ENCODE data around the gene YWHAG.
A peak's percentile ranks its signal among the peaks of the same experiment; 100 is the strongest.
"Not testable (repeated sequence)": the region's sequence is repeated elsewhere in the genome, so short reads cannot be mapped to it uniquely, and the experiment has no call there.

Gene YWHAG

DNA sequence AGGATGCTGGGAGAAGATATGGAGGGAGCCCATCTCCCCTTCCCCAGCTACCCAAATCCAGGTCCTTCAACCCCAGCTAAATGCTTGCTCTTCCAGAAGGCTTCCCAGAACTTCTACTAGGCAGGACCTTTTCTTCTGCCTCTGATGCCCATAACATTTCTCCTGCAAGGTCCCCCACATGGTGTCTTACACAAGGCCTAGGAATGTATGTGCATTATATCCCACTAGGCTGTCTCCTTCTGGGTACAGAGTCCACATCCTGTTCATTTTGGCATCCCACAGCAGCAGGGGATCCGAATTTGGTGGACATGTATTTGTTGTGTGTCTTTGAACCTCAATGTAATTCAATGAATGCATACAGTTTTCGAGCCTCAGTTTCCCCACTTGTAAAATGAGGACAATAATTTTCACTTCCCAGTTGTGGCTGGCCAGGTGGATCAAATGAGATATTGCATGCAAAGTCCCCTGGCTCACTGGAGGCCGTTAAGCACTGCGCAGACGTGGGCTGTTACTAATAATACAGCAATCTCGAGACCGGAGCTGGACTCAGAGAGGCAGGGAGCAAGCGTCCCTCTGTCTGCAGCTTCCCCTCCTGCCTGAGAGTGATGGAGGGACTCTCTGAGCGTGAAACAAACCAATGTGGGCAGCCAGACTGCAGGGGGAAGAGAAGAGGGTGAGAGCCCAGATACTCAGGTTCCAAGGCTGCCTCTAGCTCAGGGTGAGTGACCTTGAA lies 18.6 kb upstream of the YWHAG start:
- DNase-seq, result no peak

DNA sequence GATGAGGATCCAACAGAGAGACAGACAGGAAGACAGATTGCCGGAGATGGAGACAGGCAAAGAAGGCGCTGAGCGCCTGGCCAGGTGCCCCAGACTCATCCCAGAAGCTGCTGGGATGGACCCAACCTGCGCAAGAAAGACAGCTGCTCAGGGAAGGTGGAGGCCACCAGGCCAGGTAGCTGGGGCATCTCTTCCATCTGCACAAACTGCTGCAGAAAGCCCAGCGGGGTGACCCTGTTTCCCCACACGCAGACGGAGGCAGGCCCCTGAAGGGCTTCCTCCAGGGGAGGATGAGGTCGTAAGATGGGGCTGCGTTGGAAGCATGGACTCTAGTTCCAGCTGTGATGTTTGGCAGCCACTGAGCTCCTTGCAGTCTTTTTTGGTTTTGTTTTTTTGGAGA lies 16.5 kb upstream of the YWHAG start:
- DNase-seq, result no peak

DNA sequence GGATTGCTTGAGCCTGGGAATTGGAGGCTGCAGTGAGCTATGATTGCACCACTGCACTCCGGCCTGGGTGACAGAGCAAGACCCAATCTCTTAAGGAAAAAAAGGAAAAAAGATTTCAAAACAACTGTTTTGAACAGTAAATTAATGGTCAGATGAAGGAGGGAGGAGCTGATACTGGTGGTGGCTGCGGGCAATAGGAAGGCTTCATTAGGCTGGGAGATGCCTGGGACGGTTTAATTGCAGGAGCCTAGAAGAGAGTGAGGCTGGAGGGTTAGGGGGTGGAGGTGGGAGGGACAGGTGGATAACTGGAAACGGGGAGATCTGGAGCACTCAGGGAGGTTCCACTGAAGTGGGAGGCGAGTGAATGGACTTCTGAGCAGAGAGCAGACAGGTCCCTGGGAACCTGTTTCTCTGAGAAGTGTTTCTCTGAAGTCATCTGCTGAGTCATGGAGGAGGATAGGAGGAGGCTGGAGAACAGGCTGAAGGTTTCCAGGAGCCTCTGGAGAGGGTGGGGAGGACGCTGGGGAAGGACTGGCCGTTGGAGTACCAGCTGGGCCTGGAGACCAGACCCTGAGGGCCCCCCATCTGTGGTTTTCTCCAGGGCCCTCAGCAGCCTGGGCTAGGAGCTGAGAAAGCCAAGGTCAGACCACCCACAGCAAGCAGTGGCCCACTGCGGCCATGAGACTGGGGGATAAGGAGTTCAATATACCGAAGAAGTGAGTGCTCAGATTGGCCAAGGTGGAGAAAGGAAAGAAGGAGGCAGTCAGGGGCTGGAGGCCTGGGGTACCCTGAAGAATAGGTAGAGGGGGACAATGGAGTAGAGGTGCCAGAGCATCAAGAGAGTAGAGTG lies 14.4 kb upstream of the YWHAG start:
- DNase-seq, result no peak

DNA sequence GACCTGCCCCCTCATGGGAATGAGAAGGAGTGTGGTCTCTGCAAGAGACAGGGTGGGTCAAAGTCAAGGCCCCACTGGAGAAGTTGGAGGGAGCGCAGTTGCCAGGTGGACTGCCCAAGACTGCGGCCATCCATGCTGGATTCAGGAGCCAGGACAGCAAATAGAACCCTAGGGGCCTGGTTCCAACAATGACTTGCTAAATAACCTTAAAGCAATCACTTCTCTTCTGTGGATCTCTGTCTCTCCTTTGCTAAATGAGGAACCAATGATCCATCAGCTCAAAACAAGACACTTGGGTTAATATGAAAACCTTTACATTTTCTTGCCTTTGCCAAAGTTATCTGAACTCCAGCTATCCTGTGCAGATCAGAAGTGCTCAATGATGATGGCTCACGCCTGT lies 12.6 kb upstream of the YWHAG start:
- DNase-seq, result no peak

DNA sequence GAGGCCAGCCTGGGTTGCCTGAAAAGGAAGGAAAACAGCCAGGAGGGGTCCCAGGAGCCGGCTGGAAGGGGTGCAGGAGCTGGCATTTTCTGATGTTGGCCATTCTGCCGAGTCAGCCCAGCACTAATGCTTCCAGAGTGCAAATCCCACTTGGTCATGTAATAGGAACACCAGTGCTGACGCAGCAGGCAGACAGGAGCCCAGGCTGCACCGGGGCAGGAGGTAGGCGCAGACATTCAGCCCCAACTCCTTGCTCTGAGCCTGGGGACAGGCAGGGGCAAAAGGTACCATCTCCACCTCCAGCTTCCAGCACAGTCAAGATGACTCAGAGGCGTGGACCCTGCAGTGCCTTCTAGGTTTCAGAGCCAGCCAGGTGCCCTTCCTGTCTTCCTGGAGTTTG lies 10.2 kb upstream of the YWHAG start:
- DNase-seq, result no peak

DNA sequence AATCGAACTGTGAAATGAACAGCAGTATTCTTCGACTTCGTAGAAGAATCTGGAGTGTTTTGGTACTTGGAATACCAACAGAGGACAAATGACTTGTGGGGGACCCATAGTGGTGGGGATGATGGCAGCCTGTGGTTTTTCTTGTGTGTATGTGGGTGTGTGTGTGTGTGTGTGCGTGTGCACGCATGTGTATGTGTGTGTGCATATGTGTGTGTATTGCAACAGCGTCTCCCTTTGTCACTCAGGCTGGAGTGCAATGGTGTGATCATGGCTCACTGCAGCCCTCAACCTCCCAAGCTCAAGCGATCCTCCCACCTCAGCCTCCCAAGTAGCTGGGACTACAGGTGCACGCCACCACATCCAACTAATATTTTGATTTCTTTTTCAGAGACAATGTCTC lies 9.4 kb upstream of the YWHAG start:
- no peak for DNase-seq

DNA sequence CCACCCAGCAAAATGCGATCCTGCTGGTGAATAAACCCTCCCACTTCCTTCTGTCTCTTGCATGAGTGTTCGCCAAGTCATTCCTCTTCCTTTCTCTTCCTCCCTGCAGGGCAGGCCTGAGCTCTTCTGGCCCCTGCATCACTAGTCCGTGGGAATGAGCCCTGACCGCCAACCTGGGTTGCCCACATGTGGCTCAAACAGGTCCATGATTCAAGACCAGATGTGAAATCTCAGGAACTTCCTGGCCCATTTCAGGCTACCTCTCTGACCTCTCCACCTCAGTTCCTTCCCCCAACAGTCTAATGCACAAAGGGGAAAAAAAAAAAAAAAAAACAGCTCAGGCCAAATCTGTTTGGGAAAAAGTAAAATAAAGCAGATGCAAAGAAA lies 5.4 kb upstream of the YWHAG start:
- DNase-seq, result peak; percentile 25

DNA sequence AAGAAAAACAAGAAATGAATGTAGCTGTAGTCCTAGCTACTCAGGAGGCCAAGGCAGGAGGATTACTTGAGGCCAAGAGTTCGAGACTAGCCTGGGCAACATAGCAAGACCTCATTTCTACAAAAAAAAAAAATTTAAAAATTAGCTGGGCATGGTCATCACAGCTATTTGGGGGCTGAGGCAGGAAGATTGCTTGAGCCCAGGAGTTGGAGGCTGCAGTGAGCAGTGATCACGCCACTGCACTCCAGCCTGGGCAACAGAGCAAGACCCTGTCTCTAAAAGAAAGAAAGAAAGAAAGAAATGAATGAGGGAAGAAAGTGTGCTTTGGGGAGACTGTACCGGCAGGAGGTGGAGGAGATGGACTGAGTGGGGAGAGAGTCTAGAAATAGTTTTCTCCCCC lies 5.0 kb upstream of the YWHAG start:
- not testable (repeated sequence) for DNase-seq

DNA sequence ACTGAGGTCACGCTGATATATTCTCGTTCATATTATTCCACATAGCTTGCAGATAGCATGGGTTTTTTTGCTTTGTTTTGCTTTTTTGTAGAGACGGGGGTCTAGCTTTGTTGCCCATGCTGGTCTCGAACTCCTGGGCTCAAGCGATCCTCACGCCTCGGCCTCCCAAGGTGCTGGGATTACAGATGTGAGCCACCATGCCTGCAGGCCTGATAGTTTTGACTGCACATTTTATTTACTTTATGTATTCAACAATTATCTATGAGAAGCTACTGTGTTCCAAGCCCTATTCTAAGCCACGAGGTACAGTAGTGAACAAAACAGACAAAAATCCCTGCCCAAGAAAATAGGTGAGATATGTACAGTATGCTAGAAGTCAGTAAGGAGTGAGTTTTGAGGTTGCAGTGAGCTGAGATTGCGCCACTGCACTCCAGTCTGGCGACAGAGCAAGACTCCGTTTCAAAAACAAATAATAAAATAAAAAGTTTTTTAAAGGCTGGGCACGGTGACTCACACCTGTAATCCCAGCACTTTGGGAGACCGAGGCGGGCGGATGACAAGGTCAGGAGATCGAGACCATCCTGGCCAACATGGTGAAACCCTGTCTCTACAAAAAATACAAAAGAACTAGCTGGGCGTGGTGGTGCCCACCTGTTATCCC lies 1.3 kb upstream of the YWHAG start:
- no peak for DNase-seq

DNA sequence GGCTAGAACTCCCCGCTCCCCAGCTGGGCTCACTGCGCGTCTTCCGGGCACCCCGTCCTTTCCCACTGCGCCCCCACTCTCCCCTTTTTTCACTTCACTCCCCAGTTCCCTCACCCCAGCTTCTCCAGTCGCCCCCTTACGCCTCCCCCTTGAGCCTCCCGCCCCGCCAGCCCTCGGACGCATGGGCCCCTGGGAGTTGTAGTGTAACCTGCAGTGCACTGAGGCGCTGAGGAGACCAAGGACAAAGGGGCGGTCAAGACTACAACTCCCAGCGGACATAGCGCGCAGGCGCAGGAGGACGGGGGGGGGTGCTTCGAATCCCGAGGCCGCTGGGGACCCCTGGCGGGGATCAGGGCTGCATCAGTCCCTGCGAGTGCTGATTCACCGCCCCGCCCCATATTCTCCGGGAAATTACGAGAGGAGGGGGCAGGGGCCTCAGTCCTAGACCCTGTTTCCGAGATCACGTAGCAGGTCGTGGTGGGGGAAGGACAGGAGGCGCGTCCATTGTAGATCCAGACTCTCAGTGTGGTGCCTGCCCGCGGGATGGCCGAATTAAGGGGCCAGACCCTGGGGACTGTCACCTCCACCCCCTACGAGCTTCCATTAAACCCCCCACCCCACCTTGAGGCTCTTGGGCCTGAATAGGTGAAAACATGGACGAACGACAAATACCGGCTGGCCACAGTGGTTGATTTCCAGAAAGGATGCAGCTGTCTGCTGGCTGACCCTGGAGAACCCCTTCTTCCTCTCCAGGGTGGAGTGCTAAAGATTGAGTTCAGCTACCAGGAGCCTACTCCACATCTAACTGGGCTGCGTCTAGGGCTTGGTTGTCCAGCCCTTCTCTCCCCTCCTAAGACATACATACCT lies 553 bp upstream of the YWHAG start:
- DNase-seq, result peak; percentile 98

DNA sequence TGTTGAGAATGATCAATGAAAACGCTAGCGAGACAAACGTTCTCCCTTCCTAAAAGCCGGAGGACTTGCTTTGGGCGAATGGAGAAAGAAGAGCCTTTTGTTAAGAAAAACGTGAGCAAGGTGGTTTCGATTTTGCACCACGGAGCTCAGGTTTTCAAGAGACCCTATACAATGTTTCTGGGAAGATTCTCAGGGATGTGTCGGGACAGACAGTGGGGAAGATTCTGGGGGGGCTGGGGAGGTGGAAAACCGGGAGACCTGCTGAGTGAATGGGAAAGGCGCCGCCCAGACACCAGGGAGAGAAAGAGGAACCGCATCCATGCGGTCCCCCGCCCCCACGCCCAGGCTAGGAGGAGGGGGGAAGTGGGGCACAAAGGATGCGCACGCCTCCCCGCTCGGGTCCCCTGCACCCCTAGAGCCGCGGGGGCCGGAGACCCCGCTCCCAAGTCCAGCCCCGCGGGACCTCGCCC lies 745 bp downstream of the YWHAG start:
- peak; percentile 46 for DNase-seq

DNA sequence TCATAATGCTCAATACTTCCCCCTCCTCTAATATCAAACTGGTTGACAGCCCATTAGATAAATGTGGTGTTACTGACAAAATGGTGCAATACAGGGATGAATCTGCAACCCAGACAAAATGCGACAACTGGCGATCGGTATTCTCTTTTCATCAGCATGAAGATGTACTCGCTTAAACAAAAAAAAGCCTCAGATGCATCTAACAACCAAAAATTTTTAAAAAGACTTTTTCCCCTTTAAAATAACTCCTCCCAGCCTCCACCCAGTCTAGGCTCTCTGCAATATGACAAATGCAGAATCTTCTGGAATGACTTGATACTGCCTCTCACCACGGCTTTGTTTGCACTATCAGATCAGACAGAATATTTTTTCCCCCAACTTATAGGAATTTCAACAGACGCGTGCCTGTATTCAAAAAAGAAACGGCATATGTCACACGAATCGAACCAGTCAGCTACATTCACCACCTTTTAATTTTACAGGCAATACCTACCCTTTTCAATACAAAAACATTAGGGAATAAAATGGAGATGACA lies 1.2 kb downstream of the YWHAG start:
- DNase-seq, result no peak

DNA sequence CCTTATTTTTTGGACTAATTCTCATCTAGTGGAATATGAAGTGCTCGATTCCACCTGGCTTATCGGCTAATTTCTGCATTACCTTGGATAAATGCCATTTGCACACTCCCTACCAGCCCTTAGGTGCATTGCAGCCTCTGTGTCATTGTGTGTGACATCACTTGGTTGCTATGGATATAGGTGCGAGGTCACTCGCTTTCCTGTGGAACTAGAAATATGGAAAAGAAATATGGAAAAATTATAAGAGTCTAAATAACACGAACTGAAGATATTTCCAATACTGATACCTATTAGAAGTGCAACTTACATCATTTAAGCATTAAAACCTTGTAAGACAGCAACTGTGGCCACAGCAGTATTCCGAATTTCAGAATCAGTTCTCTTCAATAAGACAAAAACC lies 2.0 kb downstream of the YWHAG start:
- no peak for DNase-seq

DNA sequence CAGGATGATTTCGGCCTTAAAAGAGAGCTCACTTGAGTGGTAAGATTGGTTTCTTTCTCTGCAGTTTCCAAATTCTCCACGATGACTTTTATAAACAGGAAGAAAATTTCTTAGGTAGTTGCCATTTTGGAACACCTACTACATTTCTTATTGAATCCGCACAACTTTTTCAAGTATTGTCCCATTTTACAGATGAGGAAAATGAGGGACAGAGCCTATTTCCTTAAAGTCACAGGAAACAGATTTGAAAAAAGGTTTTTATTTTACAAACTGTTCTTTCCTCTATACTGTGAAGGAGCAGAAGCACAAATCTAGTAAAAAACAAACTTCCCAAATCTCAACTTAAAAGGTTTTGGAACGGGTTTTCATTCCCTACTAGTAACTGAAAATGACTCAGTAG lies 2.7 kb downstream of the YWHAG start:
- no peak for DNase-seq

DNA sequence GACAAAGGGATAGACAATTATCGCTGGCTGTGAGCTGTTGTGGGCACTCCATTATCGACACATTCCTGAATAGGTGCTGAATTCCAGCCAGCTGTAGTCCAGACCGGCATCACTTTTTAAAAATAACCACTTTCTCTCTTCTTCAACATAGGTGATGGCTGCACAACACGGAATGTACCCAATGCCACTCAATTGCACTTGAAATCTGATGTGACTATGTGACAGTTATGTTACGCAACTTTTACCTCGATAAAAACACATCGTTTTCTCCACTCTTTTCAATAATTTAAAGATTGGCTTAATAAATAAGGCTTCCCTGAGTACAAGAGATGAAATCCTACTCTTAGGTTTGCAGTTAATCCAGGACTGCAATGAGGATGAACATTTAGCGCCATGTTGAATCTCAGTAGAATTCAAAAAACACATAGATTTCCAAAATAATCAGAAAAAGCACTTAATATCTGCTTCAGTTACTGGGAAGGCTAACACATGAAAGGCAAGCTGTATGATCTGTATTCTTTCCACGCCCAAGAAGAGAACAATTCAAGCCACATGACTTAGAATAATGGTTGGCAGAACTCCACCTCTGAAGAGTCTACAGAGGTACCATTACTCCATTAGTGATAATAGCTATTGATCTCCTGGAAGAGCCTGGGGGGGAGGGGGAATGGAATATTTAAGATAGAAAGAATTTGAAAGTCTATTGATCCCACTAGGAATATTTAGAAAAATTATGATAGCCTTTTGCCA lies 3.6 kb downstream of the YWHAG start:
- no peak for DNase-seq

DNA sequence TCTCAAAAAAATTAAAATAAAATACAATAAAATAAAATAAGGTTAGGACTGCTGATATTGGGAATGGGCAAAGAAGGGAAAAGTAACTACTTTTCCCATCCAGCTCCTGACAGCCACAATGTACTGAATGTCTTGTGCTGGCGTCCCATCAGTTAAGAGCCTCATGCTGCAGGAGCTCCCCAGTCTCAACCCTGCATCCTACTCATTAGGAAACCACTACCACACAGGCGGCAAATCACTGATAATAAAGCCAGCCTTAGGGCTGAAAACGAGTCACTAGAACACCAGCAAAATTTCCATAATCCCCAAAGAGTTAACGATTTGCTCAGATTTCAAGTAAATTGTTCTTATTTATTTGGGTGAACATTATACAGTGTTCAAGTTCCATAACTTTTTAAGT lies 4.3 kb downstream of the YWHAG start:
- DNase-seq, result no peak

DNA sequence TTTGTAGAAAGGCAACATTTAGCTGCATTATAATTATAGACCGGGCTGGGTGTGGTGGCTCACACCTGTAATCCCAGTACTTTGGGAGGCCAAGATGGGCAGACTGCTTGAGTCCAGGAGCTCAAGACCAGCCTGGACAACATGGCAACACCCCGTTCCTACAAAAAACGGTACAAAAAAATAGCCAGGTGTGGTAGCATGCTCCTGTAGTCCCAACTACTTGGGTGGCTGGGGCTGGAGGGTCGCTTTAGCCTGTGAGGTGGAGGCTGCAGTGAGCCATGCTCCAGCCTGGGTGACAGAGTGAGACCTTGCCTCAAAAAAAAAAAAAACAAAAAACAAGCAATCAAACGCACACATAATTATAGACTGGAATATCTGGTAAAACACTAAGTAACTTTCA lies 5.0 kb downstream of the YWHAG start:
- DNase-seq, result no peak

DNA sequence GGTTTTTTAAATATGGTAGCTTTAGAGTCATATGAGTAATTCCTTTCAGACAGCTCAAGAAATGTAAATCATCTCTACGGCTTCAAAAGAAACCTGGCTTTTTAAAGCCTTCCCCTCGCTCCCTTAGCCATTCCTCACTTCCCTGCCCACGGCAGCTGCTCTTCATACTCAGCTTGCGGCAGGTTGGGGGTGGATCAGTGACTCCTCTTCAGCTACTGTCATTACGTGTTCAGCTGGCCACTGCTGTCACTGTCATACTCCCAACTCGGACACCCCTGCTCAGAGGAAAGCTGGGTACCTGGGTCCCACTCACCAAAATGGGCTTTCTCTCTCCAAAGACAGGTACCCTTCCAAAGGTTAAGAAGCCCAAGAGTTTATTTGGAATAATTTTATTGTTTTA lies 6.6 kb downstream of the YWHAG start:
- no peak for DNase-seq

DNA sequence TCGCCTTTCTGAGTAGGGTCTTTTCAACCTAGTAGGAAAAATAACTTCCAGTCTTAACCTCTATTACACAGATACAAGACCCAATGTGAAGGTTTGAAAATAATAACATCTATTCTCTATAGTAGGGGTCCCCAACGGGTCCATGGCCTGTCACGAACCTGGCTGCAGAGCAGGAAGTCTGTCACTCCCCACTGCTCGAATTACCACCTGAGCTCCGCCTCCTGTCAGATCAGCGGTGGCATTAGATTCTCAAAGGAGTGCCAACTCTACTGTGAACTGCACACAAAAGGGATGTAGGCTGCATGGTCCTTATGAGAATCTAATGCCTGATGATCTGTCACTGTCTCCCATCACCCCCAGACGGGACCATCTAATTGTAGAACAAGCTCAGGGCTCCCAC lies 7.4 kb downstream of the YWHAG start:
- no peak for DNase-seq

DNA sequence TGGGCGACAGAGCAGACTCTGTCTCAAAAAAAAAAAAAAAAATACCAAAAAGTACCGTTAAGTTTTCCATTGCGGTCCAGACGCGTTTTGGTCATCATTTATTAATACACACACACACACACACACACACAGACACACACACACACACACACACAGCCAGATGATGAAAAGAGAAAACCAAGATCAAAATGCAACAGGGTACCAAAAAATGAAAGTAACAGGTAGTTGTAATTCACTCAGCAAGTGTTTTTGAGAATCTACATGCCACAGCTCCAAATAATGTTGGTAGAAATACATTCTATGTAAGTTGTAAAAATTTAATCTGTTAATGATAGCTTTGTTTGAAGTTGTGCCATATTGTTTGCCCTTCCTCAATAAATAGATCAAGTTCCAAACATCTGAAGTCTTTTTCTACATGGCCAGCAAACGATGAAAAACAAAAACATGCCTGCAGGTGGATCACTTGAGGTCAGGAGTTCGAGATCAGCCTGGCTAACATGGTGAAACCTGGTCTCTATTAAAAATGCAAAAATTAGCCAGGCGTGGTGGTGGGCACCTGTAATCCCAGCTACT lies 9.4 kb downstream of the YWHAG start:
- no peak for DNase-seq

DNA sequence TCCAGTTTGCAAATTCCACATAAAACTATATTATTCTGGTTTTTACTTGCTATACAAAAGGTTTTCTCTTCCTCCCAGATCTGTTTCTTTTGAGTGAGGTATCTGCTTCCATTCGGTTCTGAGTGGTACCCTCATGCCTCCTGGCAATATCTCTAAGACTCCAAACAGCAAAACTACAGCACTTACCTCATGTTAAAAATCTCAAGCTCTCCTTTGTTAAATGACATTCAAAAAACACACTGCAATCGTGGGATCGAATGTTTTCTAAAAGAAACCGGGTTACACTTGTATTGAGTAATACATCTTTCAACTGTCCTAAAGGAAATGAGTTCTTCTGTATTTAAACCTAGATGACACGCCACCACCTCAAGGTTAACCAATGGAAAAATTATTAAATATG lies 11.1 kb downstream of the YWHAG start:
- DNase-seq, result no peak

DNA sequence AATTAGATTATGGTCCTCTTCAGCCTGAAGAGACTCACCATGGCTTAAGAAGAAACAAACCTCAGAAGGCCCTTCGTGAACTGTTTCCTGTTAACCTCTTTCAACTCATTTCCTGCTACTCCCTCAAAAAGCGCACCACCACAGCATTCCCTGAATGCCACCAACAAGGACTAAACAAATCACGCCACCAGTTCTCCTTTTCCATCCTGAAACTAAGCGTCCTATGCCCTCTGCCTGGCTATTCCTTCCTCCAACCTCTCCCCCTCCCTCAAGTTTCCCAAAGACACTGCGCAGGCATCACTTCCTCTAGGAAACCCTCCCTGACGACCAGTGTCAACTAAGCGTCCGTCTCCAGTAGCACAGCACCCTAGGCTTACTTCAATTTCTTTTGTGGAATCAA lies 12.0 kb downstream of the YWHAG start:
- no peak for DNase-seq
